OCI-LY1 (cell line): ENCODE measurements around the gene C2orf78.

Source experiments
- H2AFZ ChIP-seq: fragments of 200-600 bp; sonication (generic), shearing (Covaris generic); 2 replicates; pipeline ENCODE4 v1.6.0; 2014; ENCODE audit warnings: antibody characterized with exemption, mild to moderate bottlenecking, low read length
- H3F3A ChIP-seq: fragments of 200-600 bp; sonication (generic), shearing (Covaris generic); 2 replicates; pipeline ENCODE4 v1.6.0; 2014; ENCODE audit warnings: mild to moderate bottlenecking, antibody characterized with exemption, low read length, moderate library complexity; ENCODE audit not compliant: insufficient read depth
- H3K27ac ChIP-seq: fragments of 200-600 bp; sonication (generic); 2 replicates; pipeline ENCODE4 v1.5.1; 2014; ENCODE audit warnings: low read length, mixed run types, mild to moderate bottlenecking, low read depth; ENCODE audit not compliant: poor library complexity, severe bottlenecking
- H3K27me3 ChIP-seq: fragments of 200-600 bp; sonication (generic); 2 replicates; pipeline ENCODE4 v1.6.0; 2014; ENCODE audit warnings: antibody characterized with exemption, mild to moderate bottlenecking, low read length, moderate library complexity; ENCODE audit not compliant: insufficient read depth
- H3K36me3 ChIP-seq: fragments of 200-600 bp; sonication (generic); 2 replicates; pipeline ENCODE4 v1.6.1; 2014; ENCODE audit warnings: mild to moderate bottlenecking, antibody characterized with exemption, low read length, moderate library complexity, mixed read lengths; ENCODE audit not compliant: insufficient read depth
- H3K4me1 ChIP-seq: fragments of 200-600 bp; sonication (generic); 2 replicates; pipeline ENCODE4 v1.5.1; 2014; ENCODE audit warnings: mild to moderate bottlenecking, low read length, moderate library complexity; ENCODE audit not compliant: insufficient read depth, severe bottlenecking
- H3K4me2 ChIP-seq: fragments of 200-600 bp; sonication (generic), shearing (Covaris generic); 2 replicates; pipeline ENCODE4 v1.6.1; 2014; ENCODE audit warnings: low read length
- H3K4me3 ChIP-seq: fragments of 200-600 bp; sonication (generic); 2 replicates; pipeline ENCODE4 v1.5.1; 2014; ENCODE audit warnings: low read length, low read depth, mild to moderate bottlenecking, mixed read lengths; ENCODE audit not compliant: poor library complexity, severe bottlenecking
- H3K79me2 ChIP-seq: fragments of 200-600 bp; shearing (Covaris generic); 2 replicates; pipeline ENCODE4 v1.6.1; 2016; ENCODE audit warnings: mixed run types, low read length, mixed read lengths; ENCODE audit not compliant: insufficient read depth
- H3K9ac ChIP-seq: fragments of 200-600 bp; sonication (generic), shearing (Covaris generic); 2 replicates; pipeline ENCODE4 v1.6.1; 2014; ENCODE audit warnings: mild to moderate bottlenecking, low read length, mixed read lengths
- H3K9me2 ChIP-seq: fragments of 200-600 bp; sonication (generic), shearing (Covaris generic); 2 replicates; pipeline ENCODE4 v1.6.1; 2014; ENCODE audit warnings: low read depth, mild to moderate bottlenecking, low read length, mixed read lengths
- H3K9me3 ChIP-seq: fragments of 200-600 bp; shearing (Covaris generic); 2 replicates; pipeline ENCODE4 v1.6.1; 2014; ENCODE audit warnings: low read length, mixed read lengths
- H4K20me1 ChIP-seq: fragments of 200-600 bp; sonication (generic), shearing (Covaris generic); 2 replicates; pipeline ENCODE4 v1.6.0; 2016; ENCODE audit warnings: mild to moderate bottlenecking, low read length; ENCODE audit not compliant: insufficient read depth
- EZH2 ChIP-seq: fragments of 200-600 bp; sonication (generic), shearing (Covaris generic); IDR thresholded peaks from 2 replicates; pipeline ENCODE4 v1.8.0; 2017; ENCODE audit warnings: borderline replicate concordance, mixed run types, mild to moderate bottlenecking, antibody characterized with exemption, low read length, moderate library complexity, mixed read lengths
- TF ChIP-seq, protein P1 (sequence below): fragments of 200-600 bp; sonication (generic), shearing (Covaris generic); IDR thresholded peaks from 2 replicates; pipeline ENCODE4 v1.5.1; 2017; ENCODE audit warnings: mild to moderate bottlenecking, antibody characterized with exemption, low read length, moderate library complexity, mixed read lengths

The C2orf78 gene

DNA sequence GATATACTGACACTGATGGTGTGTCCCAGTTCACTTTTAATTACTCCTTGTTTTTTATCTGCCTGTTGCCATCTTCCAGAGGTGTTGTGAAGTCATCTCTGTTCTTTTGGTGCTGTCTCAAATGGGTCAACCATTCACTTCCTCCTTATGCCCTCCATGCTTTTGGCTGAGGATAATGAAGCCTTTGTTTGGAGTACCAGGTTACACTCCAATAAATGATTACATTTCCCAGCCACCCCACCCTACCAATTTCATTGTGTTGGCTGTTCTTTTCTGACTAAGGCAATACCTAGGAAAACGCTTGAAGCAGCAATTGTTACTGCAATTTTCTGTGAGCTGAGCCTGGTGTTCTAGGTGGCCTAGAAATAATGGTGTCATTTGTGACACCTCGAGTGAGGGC lies 79.0 kb downstream of the C2orf78 start:
- Histone ChIP-seq H3K36me3 (peaks cover 66% of the 10 kb centered on the region), H3K9ac (no peak overlapping the region), H3K4me2 (no peak overlapping the region), H3K27me3 (no peaks in the 10 kb centered on the region), H3F3A (no peaks in the 10 kb centered on the region), H2AFZ (no peak overlapping the region), H4K20me1 (no peaks in the 10 kb centered on the region), H3K9me2 (no peaks in the 10 kb centered on the region), H3K4me3 (no peak overlapping the region), H3K9me3 (no peaks in the 10 kb centered on the region), H3K4me1 (no peaks in the 10 kb centered on the region), H3K27ac (no peak overlapping the region), H3K79me2 (no peaks in the 10 kb centered on the region)
- TF ChIP-seq, protein P1, sequence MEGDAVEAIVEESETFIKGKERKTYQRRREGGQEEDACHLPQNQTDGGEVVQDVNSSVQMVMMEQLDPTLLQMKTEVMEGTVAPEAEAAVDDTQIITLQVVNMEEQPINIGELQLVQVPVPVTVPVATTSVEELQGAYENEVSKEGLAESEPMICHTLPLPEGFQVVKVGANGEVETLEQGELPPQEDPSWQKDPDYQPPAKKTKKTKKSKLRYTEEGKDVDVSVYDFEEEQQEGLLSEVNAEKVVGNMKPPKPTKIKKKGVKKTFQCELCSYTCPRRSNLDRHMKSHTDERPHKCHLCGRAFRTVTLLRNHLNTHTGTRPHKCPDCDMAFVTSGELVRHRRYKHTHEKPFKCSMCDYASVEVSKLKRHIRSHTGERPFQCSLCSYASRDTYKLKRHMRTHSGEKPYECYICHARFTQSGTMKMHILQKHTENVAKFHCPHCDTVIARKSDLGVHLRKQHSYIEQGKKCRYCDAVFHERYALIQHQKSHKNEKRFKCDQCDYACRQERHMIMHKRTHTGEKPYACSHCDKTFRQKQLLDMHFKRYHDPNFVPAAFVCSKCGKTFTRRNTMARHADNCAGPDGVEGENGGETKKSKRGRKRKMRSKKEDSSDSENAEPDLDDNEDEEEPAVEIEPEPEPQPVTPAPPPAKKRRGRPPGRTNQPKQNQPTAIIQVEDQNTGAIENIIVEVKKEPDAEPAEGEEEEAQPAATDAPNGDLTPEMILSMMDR: no peak
- no peak for TF ChIP-seq EZH2
